HL-60 (cell line): ENCODE measurements around the gene GMDS.

Source experiments
- CTCF ChIP-seq: IDR thresholded peaks from one replicate; pipeline ENCODE4 v1.5.1; 2011; ENCODE audit warnings: low read length, control low read depth, inconsistent platforms; ENCODE audit not compliant: insufficient read depth
- POLR2AphosphoS5 ChIP-seq: IDR thresholded peaks from 2 replicates; pipeline ENCODE4 v1.6.1; 2012; ENCODE audit warnings: low read depth
- SPI1 ChIP-seq: IDR thresholded peaks from 2 replicates; pipeline ENCODE4 v1.6.1; 2012; ENCODE audit warnings: low read depth, mild to moderate bottlenecking, borderline replicate concordance

- TF ChIP-seq CTCF = no peak
- no peak for TF ChIP-seq SPI1
- TF ChIP-seq POLR2AphosphoS5 = no peak
Observed at GRCh38 chr6:2259574-2259973, 14.2 kb upstream of the GMDS start.
